Neural progenitor cell (in vitro differentiated cells): ENCODE data around the gene AGFG1. TPM values are rescaled to one million over a fixed set of nuclear protein-coding genes. Genes with fewer than 3 reads are reported as not detected.

Experiments
- DNase-seq: peaks from one replicate; pipeline ENCODE4 v3.0.0-alpha.2; 2016; ENCODE audit warnings: low spot score
- H2AFZ ChIP-seq: fragments of 200-600 bp; sonication (generic); replicated peaks from 2 replicates; pipeline ENCODE4 v1.6.1; 2016; ENCODE audit warnings: antibody characterized with exemption
- H3F3A ChIP-seq: fragments of 200-600 bp; sonication (generic); 2 replicates; pipeline ENCODE4 v1.6.1; 2016; ENCODE audit warnings: antibody characterized with exemption, low read depth
- H3K27ac ChIP-seq: fragments of 200-600 bp; sonication (generic); 2 replicates; pipeline ENCODE4 v1.5.1; 2016; ENCODE audit warnings: mild to moderate bottlenecking
- H3K27me3 ChIP-seq: fragments of 200-600 bp; sonication (generic); 2 replicates; pipeline ENCODE4 v1.6.1; 2016; ENCODE audit warnings: mild to moderate bottlenecking, moderate library complexity
- H3K36me3 ChIP-seq: fragments of 200-600 bp; sonication (generic); 2 replicates; pipeline ENCODE4 v1.5.1; 2016
- H3K4me1 ChIP-seq: fragments of 200-600 bp; sonication (generic); 2 replicates; pipeline ENCODE4 v1.6.1; 2016; ENCODE audit warnings: mixed run types
- H3K4me2 ChIP-seq: fragments of 200-600 bp; sonication (generic); 2 replicates; pipeline ENCODE4 v1.6.1; 2016
- H3K4me3 ChIP-seq: fragments of 200-600 bp; sonication (generic); 2 replicates; pipeline ENCODE4 v1.5.1; 2016
- H3K79me2 ChIP-seq: fragments of 200-600 bp; sonication (generic); 2 replicates; pipeline ENCODE4 v1.6.1; 2016; ENCODE audit warnings: low read depth
- H3K9ac ChIP-seq: fragments of 200-600 bp; sonication (generic); 2 replicates; pipeline ENCODE4 v1.6.1; 2016
- H3K9me3 ChIP-seq: fragments of 200-600 bp; sonication (generic); 2 replicates; pipeline ENCODE4 v1.5.1; 2016; ENCODE audit warnings: low read depth
- H4K20me1 ChIP-seq: fragments of 200-600 bp; sonication (generic); 2 replicates; pipeline ENCODE4 v1.6.1; 2016; ENCODE audit warnings: low read depth
- H3K27ac Mint-ChIP-seq: 3 replicates; pipeline ENCODE4 v1.8.0; 2021; ENCODE audit warnings: mixed read lengths
- H3K27me3 Mint-ChIP-seq: 2 replicates; pipeline ENCODE4 v1.8.0; 2022; ENCODE audit warnings: low read depth, mild to moderate bottlenecking, inconsistent platforms, moderate library complexity, mixed read lengths; ENCODE audit not compliant: insufficient read depth
- H3K36me3 Mint-ChIP-seq: 3 replicates; pipeline ENCODE4 v1.8.0; 2021; ENCODE audit warnings: mixed read lengths
- H3K4me1 Mint-ChIP-seq: 3 replicates; pipeline ENCODE4 v1.8.0; 2021; ENCODE audit warnings: mixed read lengths
- H3K4me3 Mint-ChIP-seq: 3 replicates; pipeline ENCODE4 v1.8.0; 2021; ENCODE audit warnings: mild to moderate bottlenecking, moderate library complexity, mixed read lengths
- H3K9me3 Mint-ChIP-seq: 3 replicates; pipeline ENCODE4 v1.8.0; 2020; ENCODE audit warnings: mixed read lengths
- CTCF ChIP-seq: fragments of 200-600 bp; sonication (generic); IDR thresholded peaks from 2 replicates; pipeline ENCODE4 v1.5.1; 2017; ENCODE audit warnings: antibody characterized with exemption, mild to moderate bottlenecking
- EZH2 ChIP-seq: fragments of 200-600 bp; sonication (generic); IDR thresholded peaks from 2 replicates; pipeline ENCODE4 v1.6.1; 2017; ENCODE audit warnings: antibody characterized with exemption, mild to moderate bottlenecking, moderate library complexity
- EZH2phosphoT487 ChIP-seq: fragments of 200-600 bp; sonication (generic); IDR thresholded peaks from 2 replicates; pipeline ENCODE4 v1.6.1; 2017; ENCODE audit warnings: antibody characterized with exemption
- total RNA-seq: library from RNA; depleted of rRNA; stranded (reverse); fragments of >200 nt; gene quantifications from 2 replicates; pipeline ENCODE4 v1.2.3, GENCODE V29; 2015; ENCODE audit warnings: low replicate concordance

AGFG1 gene
- total RNA-seq, 1 donor from 2014 or later = 84.8 TPM

GRCh38 chr2:227509076-227509475, 37.1 kb downstream of the AGFG1 start:
- no peak overlapping the region for H2AFZ ChIP-seq
- no peak overlapping the region for H3K27ac Mint-ChIP-seq
- no peak for TF ChIP-seq EZH2phosphoT487
- TF ChIP-seq EZH2 = no peak
- no peak for TF ChIP-seq CTCF

GRCh38 chr2:227509824-227510619, 38.1 kb downstream of the AGFG1 start:
- Mint-ChIP-seq H3K27me3 (no peaks in the 10 kb centered on the region), H3K27ac (no peak overlapping the region), H3K4me1 (peaks cover 18% of the 10 kb centered on the region), H3K9me3 (peaks cover 3% of the 10 kb centered on the region), H3K36me3 (peaks cover 17% of the 10 kb centered on the region), H3K4me3 (no peak overlapping the region)
- no peaks in the 10 kb centered on the region for H3K27me3 ChIP-seq
- peak overlapping the region; percentile 5 for H3K27ac ChIP-seq
- H3K36me3 ChIP-seq = no peaks in the 10 kb centered on the region
- peaks cover 98% of the 10 kb centered on the region for H4K20me1 ChIP-seq
- no peak for DNase-seq
- H3K4me1 ChIP-seq = peaks cover 39% of the 10 kb centered on the region
- peaks cover 100% of the 10 kb centered on the region for H3K79me2 ChIP-seq
- no peaks in the 10 kb centered on the region for H3K9me3 ChIP-seq
- no peak overlapping the region for H3K4me3 ChIP-seq
- no peak overlapping the region for H3K4me2 ChIP-seq
- TF ChIP-seq EZH2phosphoT487 = no peak
- no peak for TF ChIP-seq CTCF
- TF ChIP-seq EZH2 = no peak
- peaks cover 5% of the 10 kb centered on the region for H3F3A ChIP-seq
- no peak overlapping the region for H2AFZ ChIP-seq
- H3K9ac ChIP-seq = no peak overlapping the region

More at GRCh38 chr2:227509076-227509475, 37.1 kb downstream of the AGFG1 start:
- H3K36me3 ChIP-seq = no peaks in the 10 kb centered on the region
- H3K9ac ChIP-seq = no peak overlapping the region
- no peak overlapping the region for H3K4me3 Mint-ChIP-seq
- H3K4me2 ChIP-seq = no peak overlapping the region
- DNase-seq = no peak
- H3K9me3 Mint-ChIP-seq = peaks cover 3% of the 10 kb centered on the region
- H3K4me3 ChIP-seq = no peak overlapping the region
- H4K20me1 ChIP-seq = peaks cover 98% of the 10 kb centered on the region
- no peaks in the 10 kb centered on the region for H3K27me3 ChIP-seq
- peaks cover 17% of the 10 kb centered on the region for H3K36me3 Mint-ChIP-seq
- no peak overlapping the region for H3K27ac ChIP-seq
- H3K79me2 ChIP-seq = peaks cover 100% of the 10 kb centered on the region
- H3K9me3 ChIP-seq = no peaks in the 10 kb centered on the region
- peaks cover 3% of the 10 kb centered on the region for H3K27me3 Mint-ChIP-seq
- H3K4me1 ChIP-seq = peaks cover 39% of the 10 kb centered on the region
- H3F3A ChIP-seq = peaks cover 5% of the 10 kb centered on the region
- H3K4me1 Mint-ChIP-seq = peaks cover 18% of the 10 kb centered on the region

- peaks cover 100% of the 10 kb centered on the region for H3K79me2 ChIP-seq
- no peak for DNase-seq
- peak overlapping the region; percentile 5 for H3K27ac ChIP-seq
- H3K27ac Mint-ChIP-seq = no peak overlapping the region
- no peak overlapping the region for H3K4me2 ChIP-seq
- H2AFZ ChIP-seq = no peak overlapping the region
- no peaks in the 10 kb centered on the region for H3K9me3 ChIP-seq
- H3K9ac ChIP-seq = no peak overlapping the region
- peaks cover 39% of the 10 kb centered on the region for H3K4me1 ChIP-seq
- no peaks in the 10 kb centered on the region for H3K27me3 Mint-ChIP-seq
- no peak overlapping the region for H3K4me3 Mint-ChIP-seq
- H3K36me3 Mint-ChIP-seq = peaks cover 20% of the 10 kb centered on the region
- peaks cover 5% of the 10 kb centered on the region for H3F3A ChIP-seq
- H3K4me3 ChIP-seq = no peak overlapping the region
- peaks cover 18% of the 10 kb centered on the region for H3K4me1 Mint-ChIP-seq
- H4K20me1 ChIP-seq = peaks cover 99% of the 10 kb centered on the region
- H3K9me3 Mint-ChIP-seq = peaks cover 3% of the 10 kb centered on the region
- H3K27me3 ChIP-seq = no peaks in the 10 kb centered on the region
- H3K36me3 ChIP-seq = no peaks in the 10 kb centered on the region
- TF ChIP-seq EZH2 = no peak
- no peak for TF ChIP-seq CTCF
- no peak for TF ChIP-seq EZH2phosphoT487
Measured at GRCh38 chr2:227510620-227510958, 38.6 kb downstream of the AGFG1 start.
